Activated CD8-positive, alpha-beta memory T cell treated with anti-CD3 and anti-CD28 coated beads, Interleukin-2, amount 50 U/mL, for 1 hour (primary cell): ENCODE measurements around the gene BACE1.

Experiments used
- DNase-seq: peaks from one replicate; pipeline ENCODE4 v3.0.0-alpha.2; 2020; ENCODE audit errors: extremely low read depth

Gene BACE1

GRCh38 chr11:117309310-117309709, 6.7 kb downstream of the BACE1 start:
- no peak for DNase-seq

- no peak for DNase-seq
These were observed 10.9 kb downstream of the BACE1 start for GRCh38 chr11:117305145-117305544.

GRCh38 chr11:117303646-117304315, 12.3 kb downstream of the BACE1 start:
- no peak for DNase-seq

GRCh38 chr11:117303101-117303500, 13.0 kb downstream of the BACE1 start:
- DNase-seq, result no peak

GRCh38 chr11:117302228-117302627, 13.8 kb downstream of the BACE1 start:
- DNase-seq, result no peak

GRCh38 chr11:117300773-117301172, 15.3 kb downstream of the BACE1 start:
- DNase-seq, result no peak

GRCh38 chr11:117300283-117300663, 15.8 kb downstream of the BACE1 start:
- no peak for DNase-seq

GRCh38 chr11:117299351-117300282, 16.4 kb downstream of the BACE1 start:
- DNase-seq, result no peak

- no peak for DNase-seq
These were observed 17.9 kb downstream of the BACE1 start for GRCh38 chr11:117298195-117298594.

GRCh38 chr11:117296881-117297280, 19.2 kb downstream of the BACE1 start:
- DNase-seq, result no peak

GRCh38 chr11:117295438-117296137, 20.5 kb downstream of the BACE1 start:
- no peak for DNase-seq

GRCh38 chr11:117292616-117293015, 23.4 kb downstream of the BACE1 start:
- DNase-seq, result no peak

GRCh38 chr11:117290809-117291396, 25.2 kb downstream of the BACE1 start, which contains the start of gene BACE1-AS:
Gene BACE1-AS (plus strand): TSS chr11:117291346.
- DNase-seq, result no peak

- no peak for DNase-seq
These were observed 26.3 kb downstream of the BACE1 start for GRCh38 chr11:117289795-117290194.

GRCh38 chr11:117287668-117288067, 28.4 kb downstream of the BACE1 start:
- no peak for DNase-seq

- no peak for DNase-seq
These were observed 29.5 kb downstream of the BACE1 start for GRCh38 chr11:117286588-117286987.

- no peak for DNase-seq
These were observed 32.0 kb downstream of the BACE1 start for GRCh38 chr11:117284053-117284452.

GRCh38 chr11:117282956-117283355, 33.1 kb downstream of the BACE1 start:
- no peak for DNase-seq

GRCh38 chr11:117281869-117282268, 34.2 kb downstream of the BACE1 start:
- no peak for DNase-seq

GRCh38 chr11:117281159-117281558, 34.9 kb downstream of the BACE1 start:
- no peak for DNase-seq

- DNase-seq, result no peak
These were observed 36.2 kb downstream of the BACE1 start for GRCh38 chr11:117279711-117280376.
